Activated CD4-positive, alpha-beta T cell treated with anti-CD3 and anti-CD28 coated beads, Interleukin-2, amount 10 ng/mL, durations not matched to agents 24 days and 14 days (primary cell): Measurements from ENCODE around the gene BRCC3. TPM values are rescaled to one million over a fixed set of nuclear protein-coding genes. Genes with fewer than 3 reads are reported as not detected.
A peak's percentile ranks its signal among the peaks of the same experiment; 100 is the strongest.
"Not testable (repeated sequence)": the region's sequence is repeated elsewhere in the genome, so short reads cannot be mapped to it uniquely, and the experiment has no call there.

Experiments
- DNase-seq: peaks from one replicate; pipeline ENCODE4 v3.0.0; 2022
- H3K27ac Mint-ChIP-seq: one replicate; pipeline ENCODE4 v1.8.0; 2022; ENCODE audit warnings: mild to moderate bottlenecking, mixed read lengths
- H3K27me3 Mint-ChIP-seq: one replicate; pipeline ENCODE4 v1.8.0; 2022; ENCODE audit warnings: mixed read lengths
- H3K36me3 Mint-ChIP-seq: one replicate; pipeline ENCODE4 v1.8.0; 2022; ENCODE audit warnings: low read depth, mild to moderate bottlenecking, mixed read lengths
- H3K4me1 Mint-ChIP-seq: one replicate; pipeline ENCODE4 v1.8.0; 2021; ENCODE audit warnings: mixed read lengths
- H3K4me3 Mint-ChIP-seq: one replicate; pipeline ENCODE4 v1.8.0; 2022; ENCODE audit warnings: mild to moderate bottlenecking, moderate library complexity, mixed read lengths
- H3K9me3 Mint-ChIP-seq: one replicate; pipeline ENCODE4 v1.8.0; 2021; ENCODE audit warnings: mixed read lengths
- intact Hi-C: fragments of 100-400 bp; cut with micrococcal nuclease; formaldehyde crosslinking; loops from one replicate; pipeline ENCODE4 v1.15.1; 2023
- total RNA-seq: library from RNA; stranded (reverse); gene quantifications from 2 replicates; pipeline ENCODE4 v1.2.3, GENCODE V29; 2022

Gene BRCC3
- total RNA-seq, 1 donor from 2014 or later: 28.8 TPM

- no peak for DNase-seq
- Mint-ChIP-seq H3K4me3 (no peak overlapping the region), H3K36me3 (no peaks in the 10 kb centered on the region), H3K9me3 (peaks cover 5% of the 10 kb centered on the region), H3K4me1 (no peaks in the 10 kb centered on the region), H3K27ac (no peak overlapping the region), H3K27me3 (peaks cover 4% of the 10 kb centered on the region)
- intact Hi-C loops: no loop called here
Measured at GRCh38 chrX:155134255-155134654, 62.9 kb downstream of the BRCC3 start.

GRCh38 chrX:155143959-155144548 lies 72.7 kb downstream of the BRCC3 start:
- H3K27me3 Mint-ChIP-seq: peaks cover 3% of the 10 kb centered on the region
- H3K9me3 Mint-ChIP-seq: no peaks in the 10 kb centered on the region
- intact Hi-C loops: no loop called here
- no peak overlapping the region for H3K4me3 Mint-ChIP-seq
- no peak overlapping the region for H3K27ac Mint-ChIP-seq
- peaks cover 8% of the 10 kb centered on the region for H3K4me1 Mint-ChIP-seq
- DNase-seq: no peak
- H3K36me3 Mint-ChIP-seq: no peaks in the 10 kb centered on the region

GRCh38 chrX:155144926-155145325 lies 73.6 kb downstream of the BRCC3 start:
- DNase-seq: no peak
- intact Hi-C loops: loop anchor here (5.0 kb wide), 1 partner anchor 228 kb away; no protein-coding TSS in a partner anchor
- Mint-ChIP-seq H3K27ac (no peak overlapping the region), H3K9me3 (no peaks in the 10 kb centered on the region), H3K36me3 (no peaks in the 10 kb centered on the region), H3K4me1 (peaks cover 8% of the 10 kb centered on the region), H3K4me3 (no peak overlapping the region), H3K27me3 (peaks cover 2% of the 10 kb centered on the region)

DNA sequence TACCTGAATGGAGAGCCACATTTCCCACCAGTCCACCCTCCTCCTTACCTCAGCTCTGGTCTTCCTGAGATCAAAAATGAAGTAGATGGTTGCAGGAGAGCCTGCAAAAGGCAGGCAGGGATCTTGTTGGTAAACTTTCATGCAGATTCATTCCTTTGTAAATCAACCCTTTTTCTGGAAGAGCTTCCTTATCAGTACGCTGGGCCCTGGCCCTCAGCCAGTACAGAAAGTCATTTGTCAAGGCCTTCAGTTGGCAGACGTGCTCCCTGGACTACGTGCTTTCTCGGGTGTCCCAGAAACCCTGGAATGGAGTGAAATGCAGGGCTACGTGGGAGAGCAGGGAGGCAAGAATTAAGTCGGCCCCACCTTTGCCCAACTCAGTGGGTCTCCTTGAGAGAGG lies 76.3 kb downstream of the BRCC3 start:
- not testable (repeated sequence) for H3K36me3 Mint-ChIP-seq, H3K4me1 Mint-ChIP-seq, DNase-seq, H3K9me3 Mint-ChIP-seq, H3K4me3 Mint-ChIP-seq, H3K27me3 Mint-ChIP-seq, H3K27ac Mint-ChIP-seq
- intact Hi-C loops: loop anchor here (5.0 kb wide), 1 partner anchor 230 kb away; no protein-coding TSS in a partner anchor

- H3K36me3 Mint-ChIP-seq, H3K4me1 Mint-ChIP-seq, H3K4me3 Mint-ChIP-seq, DNase-seq, H3K27me3 Mint-ChIP-seq, H3K27ac Mint-ChIP-seq: not testable (repeated sequence)
- intact Hi-C loops: loop anchor here (5.0 kb wide), 1 partner anchor 231 kb away; no protein-coding TSS in a partner anchor
- H3K9me3 Mint-ChIP-seq: peaks cover 11% of the 10 kb centered on the region
Measured at GRCh38 chrX:155148166-155148565, 76.9 kb downstream of the BRCC3 start.

- Mint-ChIP-seq H3K36me3 (no peaks in the 10 kb centered on the region), H3K27me3 (peaks cover 5% of the 10 kb centered on the region), H3K4me3 (no peak overlapping the region), H3K9me3 (peaks cover 14% of the 10 kb centered on the region), H3K4me1 (peaks cover 6% of the 10 kb centered on the region), H3K27ac (no peak overlapping the region)
- peak; percentile 79 for DNase-seq
- intact Hi-C loops: loop anchor here (5.0 kb wide), 1 partner anchor 232 kb away; no protein-coding TSS in a partner anchor
Measured at GRCh38 chrX:155148724-155149537, 77.6 kb downstream of the BRCC3 start.

DNA sequence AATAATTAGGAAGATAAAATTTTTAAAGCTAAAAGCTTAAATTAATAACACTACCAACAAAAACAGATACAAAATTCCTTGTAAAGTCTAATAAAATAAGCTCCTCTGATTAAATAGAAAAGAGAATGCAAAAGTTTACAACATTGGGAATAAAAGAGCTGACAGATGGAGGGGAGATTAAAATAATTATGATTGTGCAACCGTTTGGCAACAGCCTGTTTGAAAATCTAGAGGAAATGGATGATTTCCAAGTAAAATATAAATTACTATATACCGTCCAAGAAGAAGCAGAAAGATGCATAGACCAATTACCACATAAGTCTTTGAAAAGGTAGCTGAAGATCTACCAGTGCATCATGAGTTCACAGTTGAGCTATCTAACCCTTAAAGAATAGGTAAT lies 98.6 kb downstream of the BRCC3 start:
- intact Hi-C loops: no loop called here
- H3K9me3 Mint-ChIP-seq: peaks cover 4% of the 10 kb centered on the region
- DNase-seq: no peak
- no peak overlapping the region for H3K4me3 Mint-ChIP-seq
- H3K27ac Mint-ChIP-seq: no peak overlapping the region
- no peaks in the 10 kb centered on the region for H3K36me3 Mint-ChIP-seq
- peaks cover 1% of the 10 kb centered on the region for H3K27me3 Mint-ChIP-seq
- no peaks in the 10 kb centered on the region for H3K4me1 Mint-ChIP-seq

Other genes starting within 250 kb of the BRCC3 start
- gene SMIM9, start 236.8 kb upstream of the BRCC3 start, total RNA-seq: not detected in 2 replicates
- 23.2 and 25.0 TPM in 2 replicates for gene F8A1, start 185.2 kb upstream of the BRCC3 start, total RNA-seq
- gene F8, start 48.8 kb upstream of the BRCC3 start, total RNA-seq: 3.0 and 3.7 TPM in 2 replicates
- 74.9 and 75.7 TPM in 2 replicates for gene FUNDC2, start 44.7 kb upstream of the BRCC3 start, total RNA-seq
- 2.5 and 3.6 TPM in 2 replicates for gene CMC4, start 372 bp upstream of the BRCC3 start, total RNA-seq
- gene MTCP1, start 372 bp upstream of the BRCC3 start, total RNA-seq: 9.8 and 11.4 TPM in 2 replicates
- gene VBP1, start 145.0 kb downstream of the BRCC3 start, total RNA-seq: 86.4 and 87.5 TPM in 2 replicates
- gene RAB39B, start 193.0 kb downstream of the BRCC3 start, total RNA-seq: 9.5 and 9.9 TPM in 2 replicates